ENCODE results near the gene FAM187B. TPM values are rescaled to one million over a fixed set of nuclear protein-coding genes. Genes with fewer than 3 reads are reported as not detected.
"Not testable (repeated sequence)": the region's sequence is repeated elsewhere in the genome, so short reads cannot be mapped to it uniquely, and the experiment has no call there.

The FAM187B gene
- total RNA-seq, 2 donors from 2014 or later, result not detected

DNA sequence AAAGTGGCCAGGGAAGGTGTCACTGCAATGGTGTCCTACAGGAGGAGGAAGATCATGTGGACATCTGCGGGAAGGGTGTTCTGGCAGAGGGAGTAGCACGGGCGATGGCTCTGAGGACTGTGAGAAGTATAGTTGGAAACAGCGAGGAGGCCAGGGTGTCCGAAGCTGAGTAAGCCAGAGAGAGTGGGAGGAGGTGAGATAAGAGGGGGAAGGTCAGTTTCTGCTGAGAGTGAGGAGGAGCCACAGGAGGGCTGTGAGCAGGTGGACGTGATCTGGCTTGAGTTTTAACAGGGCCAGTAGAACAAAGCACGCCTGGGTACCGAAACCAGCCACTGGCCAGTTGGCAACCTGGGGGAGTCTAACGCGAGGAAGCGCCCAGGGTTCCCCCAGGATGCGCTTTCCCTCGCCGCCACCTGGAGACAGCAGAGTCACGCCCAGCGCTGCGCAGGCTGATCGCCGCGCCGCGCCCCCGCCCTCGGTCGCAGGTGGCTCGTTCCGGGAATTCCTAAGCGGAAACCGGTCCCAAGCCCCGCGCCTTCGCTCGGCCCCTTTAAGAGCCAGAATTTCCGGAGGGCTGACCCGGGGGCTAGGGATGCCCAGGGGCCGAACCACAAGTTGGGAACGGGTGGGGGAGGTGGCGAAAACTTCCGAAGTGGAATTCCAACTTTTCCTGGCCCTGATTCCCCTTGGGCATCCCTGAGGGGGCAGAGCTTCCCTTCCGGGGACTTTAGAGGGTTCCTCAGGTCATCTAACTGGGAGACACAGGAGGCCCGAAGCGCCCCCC lies 19.2 kb upstream of the FAM187B start:
- DNase-seq (peak; percentile 94 to 96 (median 96)), ATAC-seq (peak; percentile 83)
- TF ChIP-seq POLR2A (IDR thresholded peaks at IDR 0.05) (peak; percentile 47 to 83 (median 56)), CTCF (IDR thresholded peaks at IDR 0.05) (peak; percentile 41 to 93 (median 78))
- WGBS, 2 donors, result 2 to 3% methylated on average over 17 to 40 of the region's 42 CpGs
- Histone ChIP-seq H3K4me1 (peaks cover 26% of the 10 kb centered on the region), H3K9me3 (no peaks in the 10 kb centered on the region), H3K36me3 (replicated peaks in 1 of 2; ENCODE audit: insufficient read depth in 1 of 2, low read depth in 2 of 2) (no peaks in the 10 kb centered on the region), H3K27me3 (no peaks in the 10 kb centered on the region), H3K27ac (peak overlapping the region; percentile 94 to 100 (median 100)), H3K4me3 (peak overlapping the region; percentile 86 to 93)
- intact Hi-C loops (cut with DNase I), result loop anchor here (10.0 kb wide), 1 partner anchor 103 kb away; the partner anchor contains the start of gene FXYD7

DNA sequence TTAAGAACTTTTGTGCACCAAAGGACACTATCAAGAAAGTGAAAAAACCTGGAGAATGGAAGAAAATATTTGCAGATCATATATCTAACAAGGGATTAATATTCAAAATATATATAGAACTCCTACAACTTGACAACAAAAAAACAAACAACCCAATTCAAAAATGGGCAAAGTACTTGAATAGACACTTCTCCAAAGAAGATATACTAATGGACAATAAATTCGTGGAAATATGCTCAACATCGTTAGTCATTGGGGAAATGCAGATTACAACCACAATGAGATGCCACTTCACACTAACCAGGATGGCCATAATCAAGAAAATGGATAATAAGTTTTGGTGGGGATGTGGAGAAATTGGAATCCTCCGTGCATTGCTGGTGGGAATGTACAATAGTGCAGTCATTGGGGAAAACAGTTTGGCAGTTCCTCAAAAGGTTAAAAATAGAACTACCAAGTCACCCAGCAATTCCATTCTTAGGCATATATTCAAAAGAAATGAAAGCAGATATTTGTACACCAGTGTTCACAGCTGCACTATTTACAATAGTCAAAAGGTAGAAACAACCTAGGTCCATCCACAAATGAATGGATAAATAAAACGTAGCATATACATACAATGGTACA lies 18.0 kb upstream of the FAM187B start:
- Histone ChIP-seq H3K27ac (peak overlapping the region in 3 of 4 donors; percentile 94 to 100 (median 99)), H3K4me3 (no peak overlapping the region), H3K4me1 (peaks cover 26% of the 10 kb centered on the region), H3K27me3 (no peaks in the 10 kb centered on the region), H3K36me3 (replicated peaks in 1 of 2; ENCODE audit: insufficient read depth in 1 of 2, low read depth in 2 of 2) (no peaks in the 10 kb centered on the region), H3K9me3 (no peaks in the 10 kb centered on the region)
- DNase-seq, result no peak
- WGBS, 2 donors, result 72 to 77% methylated on average over 4 of the region's 4 CpGs
- no peak for ATAC-seq
- intact Hi-C loops (cut with DNase I), result loop anchor here (10.0 kb wide), 1 partner anchor 102 kb away; the partner anchor contains the start of gene FXYD7
- TF ChIP-seq CTCF (IDR thresholded peaks at IDR 0.05), result no peak
- TF ChIP-seq POLR2A (IDR thresholded peaks at IDR 0.05), result no peak

DNA sequence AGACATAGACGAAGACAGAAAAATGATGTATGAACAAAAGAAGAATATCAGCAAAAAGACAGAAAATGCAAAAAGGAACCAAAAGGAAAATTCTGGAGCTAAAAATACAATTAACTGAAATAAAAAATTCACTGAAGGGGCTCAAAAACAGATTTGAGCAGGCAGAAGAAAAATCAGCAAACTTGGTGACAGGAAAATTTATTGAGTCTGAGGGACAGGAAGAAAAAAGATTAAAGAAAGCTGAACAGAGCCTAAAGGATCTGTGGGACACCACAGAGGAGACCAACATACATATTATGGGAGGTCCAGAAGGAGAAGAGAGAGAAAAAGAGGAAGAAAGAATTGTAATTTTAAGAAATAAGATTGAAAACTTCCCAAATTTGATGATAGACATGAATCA lies 12.9 kb upstream of the FAM187B start:
- DNase-seq (no peak), ATAC-seq (no peak)
- no peak for TF ChIP-seq CTCF (IDR thresholded peaks at IDR 0.05)
- no peak for TF ChIP-seq POLR2A (IDR thresholded peaks at IDR 0.05)
- no peaks in the 10 kb centered on the region for H3K4me1 ChIP-seq
- H3K9me3 ChIP-seq, result no peaks in the 10 kb centered on the region
- no peaks in the 10 kb centered on the region for H3K36me3 ChIP-seq (replicated peaks in 1 of 2; ENCODE audit: insufficient read depth in 1 of 2, low read depth in 2 of 2)
- H3K27me3 ChIP-seq, result no peaks in the 10 kb centered on the region
- H3K4me3 ChIP-seq, result no peak overlapping the region
- whole genome bisulfite sequencing, 2 donors, result 82 to 84% methylated on average over 1 of the region's 1 CpG
- intact Hi-C loops (cut with DNase I), result loop anchor here (10.0 kb wide), 1 partner anchor 97 kb away; the partner anchor contains the start of gene FXYD7
- H3K27ac ChIP-seq, result no peak overlapping the region

- Histone ChIP-seq H3K4me1 (no peaks in the 10 kb centered on the region), H3K4me3 (no peak overlapping the region), H3K27ac (no peak overlapping the region), H3K9me3 (no peaks in the 10 kb centered on the region), H3K36me3 (replicated peaks in 1 of 2; ENCODE audit: insufficient read depth in 1 of 2, low read depth in 2 of 2) (no peaks in the 10 kb centered on the region), H3K27me3 (no peaks in the 10 kb centered on the region)
- no peak for TF ChIP-seq POLR2A (IDR thresholded peaks at IDR 0.05)
- no peak for TF ChIP-seq CTCF (IDR thresholded peaks at IDR 0.05)
- 60 to 94% methylated on average over 1 of the region's 1 CpG for WGBS, 2 donors
- no peak for DNase-seq
- intact Hi-C loops (cut with DNase I), result loop anchor here (10.0 kb wide), 1 partner anchor 96 kb away; the partner anchor contains the start of gene FXYD7
- no peak for ATAC-seq
These were observed 11.8 kb upstream of the FAM187B start for GRCh38 chr19:35240327-35240726.

GRCh38 chr19:35239597-35239996 lies 11.1 kb upstream of the FAM187B start:
- H3K36me3 ChIP-seq (replicated peaks in 1 of 2; ENCODE audit: insufficient read depth in 1 of 2, low read depth in 2 of 2); intact Hi-C loops (cut with DNase I); H3K4me3 ChIP-seq; H3K4me1 ChIP-seq; H3K27me3 ChIP-seq; DNase-seq; ATAC-seq; H3K27ac ChIP-seq; H3K9me3 ChIP-seq: not testable (repeated sequence)
- WGBS, 2 donors, result 73 to 89% methylated on average over 1 of the region's 1 CpG
